Occipital lobe (tissue), 3 donors: Measurements from ENCODE around the gene TJP3. TPM values are rescaled to one million over a fixed set of nuclear protein-coding genes. Genes with fewer than 3 reads are reported as not detected.
A peak's percentile ranks its signal among the peaks of the same experiment; 100 is the strongest.

Experiments used
- DNase-seq: peaks from one replicate; lab custom pipeline; 2025; lab: John Stamatoyannopoulos, UW
- small RNA-seq: library from RNA; depleted of rRNA; stranded (forward); fragments of <200 nt; gene quantifications from one replicate; pipeline ENCODE3, GENCODE V24; 2014
- total RNA-seq: library from RNA; depleted of rRNA; stranded (reverse); fragments of >200 nt; gene quantifications from one replicate; pipeline ENCODE4 v1.2.3, GENCODE V29; 2014

The TJP3 gene
- total RNA-seq, 1 donor from 2014 or later, result not detected

GRCh38 chr19:3782903-3783302 lies 74.7 kb downstream of the TJP3 start:
- DNase-seq, result no peak

GRCh38 chr19:3783660-3784584 lies 75.7 kb downstream of the TJP3 start:
- DNase-seq, result no peak

DNA sequence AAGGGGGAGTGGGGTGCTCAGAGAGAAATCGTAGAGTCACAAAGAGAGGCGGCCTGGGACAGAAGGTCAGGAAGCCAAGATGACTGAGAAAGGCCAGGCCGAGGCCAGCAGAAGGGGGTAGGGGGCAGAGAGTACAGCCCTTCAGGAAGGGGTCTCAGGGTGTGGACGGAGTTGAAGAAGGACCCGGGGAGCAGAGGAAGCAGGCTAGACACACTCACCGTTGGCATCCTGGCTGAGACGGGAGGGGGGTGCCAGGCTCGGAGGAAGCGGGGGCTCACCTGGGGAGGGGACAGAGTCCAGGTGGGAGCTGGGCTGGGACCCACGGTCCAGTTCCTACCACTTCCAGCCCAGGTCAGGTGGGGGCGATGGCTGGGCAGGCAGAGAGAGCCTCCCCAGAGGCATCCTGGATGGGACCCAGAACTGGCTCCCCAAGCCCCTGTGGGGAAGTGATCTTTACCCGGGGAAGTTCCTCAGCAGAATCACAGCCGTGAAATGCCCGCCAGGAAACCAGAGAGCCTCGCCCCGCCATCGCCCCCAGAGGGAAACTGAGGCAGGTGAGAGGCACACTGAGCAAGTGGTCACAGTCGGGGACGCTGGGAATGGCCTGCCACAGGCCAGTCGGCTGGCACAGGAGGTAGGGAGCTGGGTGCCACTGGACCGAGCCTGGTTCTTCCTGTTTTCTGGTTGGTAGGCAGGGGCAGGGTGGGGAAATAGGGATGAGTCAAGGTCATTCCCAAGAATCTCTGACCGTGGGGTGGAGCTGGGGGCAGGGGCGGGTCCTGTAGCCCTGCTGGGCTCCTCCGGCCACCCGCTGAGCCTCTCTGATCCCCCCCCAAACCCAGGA lies 76.6 kb downstream of the TJP3 start:
- DNase-seq, result no peak

- peak; percentile 38 for DNase-seq
Observed at GRCh38 chr19:3785451-3785937, 77.3 kb downstream of the TJP3 start.

DNA sequence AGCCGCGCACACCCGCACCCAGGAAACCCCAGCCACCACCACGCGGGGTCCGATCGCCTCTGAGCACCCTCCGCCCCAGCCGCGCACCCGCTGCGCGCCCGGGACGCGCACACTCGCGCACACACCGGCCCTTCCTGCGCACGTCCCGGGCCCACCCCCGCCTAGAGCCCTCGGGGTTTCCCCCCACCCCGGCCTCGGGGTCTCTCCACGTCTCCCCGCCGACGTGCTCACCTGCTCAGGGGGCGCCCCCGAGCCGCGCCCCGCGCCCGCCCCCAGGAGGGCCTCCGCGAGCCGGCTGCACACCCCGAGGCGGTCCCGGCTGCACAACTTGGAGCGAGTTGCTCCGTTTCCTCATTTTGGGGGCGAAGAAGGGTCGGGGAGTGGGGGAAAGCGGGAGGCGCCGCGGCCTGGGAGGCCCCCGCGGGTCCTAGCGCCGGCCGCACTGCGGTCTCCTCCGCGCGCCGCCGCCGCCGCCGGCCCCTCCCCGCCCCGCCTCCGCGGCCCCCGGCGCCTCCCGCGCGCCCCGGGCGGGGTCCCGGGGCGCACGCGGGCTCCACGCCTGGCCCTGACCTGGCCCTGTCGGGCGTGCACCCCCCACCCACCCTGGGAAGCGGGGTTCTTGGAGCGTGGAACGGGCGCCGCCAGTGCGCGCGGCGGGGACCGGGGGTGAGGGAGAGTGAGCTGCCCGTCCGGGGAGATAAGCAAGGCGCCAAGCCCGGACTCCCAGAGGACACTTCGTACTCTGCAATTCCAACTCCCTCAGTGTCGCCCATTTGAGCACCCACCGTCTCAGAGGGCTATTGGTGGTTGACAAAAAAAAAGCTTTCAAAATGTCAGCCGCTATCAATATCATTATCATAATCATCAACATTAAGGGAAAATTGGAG lies 78.0 kb downstream of the TJP3 start, which contains the start of gene MATK:
MATK (minus strand) TSS at position 444 of the 887 bp plus-strand sequence. CDS start 1,246 bp downstream, outside the sequence.
- DNase-seq, result no peak

DNA sequence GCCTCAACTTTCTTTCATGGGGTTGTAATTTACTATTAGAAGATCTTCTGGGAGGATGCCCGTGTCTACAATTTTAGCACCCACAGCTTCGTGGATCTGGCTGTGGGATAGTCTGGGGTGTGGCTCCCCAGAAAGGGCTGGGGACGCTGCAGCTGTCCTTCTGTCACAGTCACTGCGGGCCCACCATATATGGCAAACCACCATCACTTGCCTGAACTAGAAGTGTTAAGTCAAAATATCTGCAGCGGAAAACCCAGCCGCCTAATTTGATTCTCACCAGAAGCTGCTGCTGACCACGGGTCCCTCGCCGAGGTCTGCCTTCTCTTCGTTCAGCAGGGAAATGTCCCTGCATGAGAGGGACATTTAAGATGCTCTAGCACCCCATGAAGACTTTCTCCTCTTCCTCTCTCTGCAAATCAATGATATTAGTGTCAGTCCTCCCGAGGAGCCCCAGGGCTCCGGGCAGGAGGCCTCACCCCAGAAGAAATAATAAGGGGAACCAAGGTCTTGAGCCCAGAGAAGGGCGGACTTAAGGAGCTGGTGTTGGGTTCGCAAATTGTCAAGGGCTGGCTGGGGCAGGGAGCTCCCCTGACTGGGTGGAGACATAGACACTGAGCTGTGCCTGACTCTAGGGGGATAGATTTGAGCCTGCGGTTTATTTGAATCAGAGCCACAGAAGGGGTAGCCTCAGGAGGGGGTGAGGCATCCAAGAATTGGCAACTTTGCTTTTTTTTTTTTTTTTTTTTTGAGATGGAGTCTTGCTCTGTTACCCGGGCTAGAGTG lies 81.0 kb downstream of the TJP3 start:
- DNase-seq, result no peak

GRCh38 chr19:3790209-3790734 lies 82.1 kb downstream of the TJP3 start:
- no peak for DNase-seq

DNA sequence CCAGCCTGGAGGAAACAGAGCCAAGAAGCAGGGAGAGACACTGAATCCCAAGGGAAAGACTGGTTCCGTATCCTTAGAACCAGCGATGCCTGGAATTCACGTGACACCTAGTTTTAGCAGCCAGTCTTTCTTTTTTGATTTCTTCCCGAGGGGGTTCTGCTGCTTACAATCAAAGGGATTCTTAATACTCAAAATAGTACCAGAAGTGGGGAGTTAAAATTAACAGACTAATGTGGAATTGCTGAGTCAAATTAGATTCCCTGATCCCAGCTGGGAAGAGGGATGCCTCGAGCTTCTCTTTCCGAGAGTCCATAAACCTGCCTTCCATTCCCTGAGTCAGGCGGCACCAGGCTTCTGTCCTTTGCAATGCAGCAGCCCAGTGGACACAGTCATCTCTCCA lies 82.8 kb downstream of the TJP3 start:
- DNase-seq, result no peak

GRCh38 chr19:3792114-3792513 lies 83.9 kb downstream of the TJP3 start:
- no peak for DNase-seq

DNA sequence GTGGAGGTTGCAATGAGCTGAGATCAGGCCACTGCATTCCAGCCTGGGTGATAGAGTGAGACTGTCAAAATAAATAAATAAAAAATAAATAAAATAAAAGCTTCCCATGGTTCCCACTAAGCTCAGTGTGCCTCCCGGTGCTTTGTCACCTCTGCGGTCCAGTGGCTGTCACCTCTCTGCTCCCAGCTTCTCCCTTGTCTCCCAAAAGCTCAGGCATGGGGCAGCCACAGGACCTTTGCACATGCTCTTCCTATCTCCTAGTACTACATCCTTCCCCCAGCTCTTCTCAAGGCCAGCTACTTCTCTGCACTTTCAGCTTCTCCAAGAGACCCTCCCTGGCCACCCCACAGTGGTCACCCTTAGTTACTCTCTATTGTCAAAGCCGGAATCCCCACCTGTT lies 85.6 kb downstream of the TJP3 start:
- DNase-seq, result no peak

- DNase-seq, result no peak
Observed at GRCh38 chr19:3796358-3796757, 88.2 kb downstream of the TJP3 start.

DNA sequence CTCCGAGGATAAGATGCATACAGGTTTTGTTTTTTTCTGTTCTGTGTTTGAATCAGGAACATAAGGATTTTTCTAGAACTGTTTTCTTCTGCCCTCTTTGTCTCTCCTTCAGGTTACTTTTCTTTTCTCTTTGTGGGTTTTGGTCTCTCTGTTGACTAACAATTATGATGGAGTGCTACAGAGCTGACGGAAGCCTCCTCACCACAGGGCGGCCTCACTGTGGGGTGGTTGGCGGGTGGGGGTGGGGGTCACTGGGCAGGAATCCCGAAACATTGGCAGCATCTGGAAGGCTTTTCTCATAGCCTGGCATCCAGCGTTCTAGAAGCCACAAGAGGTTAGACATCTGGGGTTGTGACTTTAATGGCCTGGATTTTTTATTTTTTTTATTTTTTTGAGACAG lies 90.0 kb downstream of the TJP3 start:
- DNase-seq, result no peak

Small RNAs within 50 kb of the gene (small RNA-seq; reads per million reads assigned to genes)
- gene AC005777.1, result not detected

Other genes starting within 250 kb of the TJP3 start
- not detected for gene SMIM24, start 227.9 kb upstream of the TJP3 start, total RNA-seq
- gene SMIM44, start 224.9 kb upstream of the TJP3 start, total RNA-seq, result not detected
- gene DOHH, start 207.7 kb upstream of the TJP3 start, total RNA-seq, result 10.6 TPM
- 42.0 TPM for gene FZR1, start 202.1 kb upstream of the TJP3 start, total RNA-seq
- not detected for gene TEKTIP1, start 169.2 kb upstream of the TJP3 start, total RNA-seq
- gene MFSD12, start 150.8 kb upstream of the TJP3 start, total RNA-seq, result 32.9 TPM
- 9.4 TPM for gene HMG20B, start 135.4 kb upstream of the TJP3 start, total RNA-seq
- gene GIPC3, start 122.9 kb upstream of the TJP3 start, total RNA-seq, result not detected
- 0.78 TPM for gene TBXA2R, start 101.5 kb upstream of the TJP3 start, total RNA-seq
- gene CACTIN, start 81.6 kb upstream of the TJP3 start, total RNA-seq, result 19.8 TPM
- gene PIP5K1C, start 7.9 kb upstream of the TJP3 start, total RNA-seq, result 19.8 TPM
- 12.3 TPM for gene APBA3, start 53.3 kb downstream of the TJP3 start, total RNA-seq
- gene MRPL54, start 54.3 kb downstream of the TJP3 start, total RNA-seq, result 16.8 TPM
- not detected for gene RAX2, start 63.8 kb downstream of the TJP3 start, total RNA-seq
- 22.9 TPM for gene MATK, start 78.0 kb downstream of the TJP3 start, total RNA-seq
- 6.2 TPM for gene ZFR2, start 160.7 kb downstream of the TJP3 start, total RNA-seq
- gene ATCAY, start 172.3 kb downstream of the TJP3 start, total RNA-seq, result 85.9 TPM
- gene NMRK2, start 224.7 kb downstream of the TJP3 start, total RNA-seq, result not detected